ENCODE measurements around the gene TLR9.
"Not testable (repeated sequence)": the region's sequence is repeated elsewhere in the genome, so short reads cannot be mapped to it uniquely, and the experiment has no call there.

The TLR9 gene

DNA sequence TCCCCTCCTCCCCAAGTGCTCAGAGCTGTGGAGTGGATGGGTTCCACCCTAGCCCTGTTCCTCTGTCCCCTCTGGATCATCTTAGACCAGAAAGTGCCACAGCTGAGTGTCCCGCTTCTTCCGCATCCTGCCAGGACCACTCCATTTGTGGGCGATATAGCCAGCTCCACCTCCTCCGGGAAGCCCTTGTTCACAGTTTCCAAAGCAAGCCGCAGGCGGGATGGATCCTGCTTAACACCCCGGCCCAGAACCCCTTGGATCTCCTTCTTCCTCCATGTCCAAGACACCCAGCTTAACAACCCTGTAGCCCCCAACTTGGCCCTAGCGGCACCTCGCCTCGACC lies 28.0 kb downstream of the TLR9 start:
- no peak for DNase-seq (ENCODE audit: insufficient read length, low spot score)
- FAIRE-seq, result no peak

DNA sequence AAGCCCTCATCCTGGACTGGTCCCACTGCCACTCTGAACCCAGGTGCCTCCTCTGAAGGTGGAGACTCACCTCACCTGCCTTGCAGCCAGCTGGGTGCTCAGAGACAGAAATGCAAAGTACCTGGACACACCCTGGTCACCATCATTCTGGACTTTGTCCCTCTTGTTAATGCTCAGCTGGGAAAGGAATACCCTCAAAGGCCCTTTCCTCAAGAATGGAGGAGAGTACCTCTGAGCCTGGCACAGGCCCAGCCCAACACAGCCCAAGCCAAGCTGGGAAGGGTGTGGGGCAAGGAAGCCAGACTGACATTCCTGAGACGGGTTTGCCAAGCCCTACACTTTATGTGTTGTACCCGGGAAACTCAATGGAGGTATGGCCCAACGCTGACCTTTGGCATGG lies 28.5 kb downstream of the TLR9 start:
- no peak for FAIRE-seq
- no peak for DNase-seq (ENCODE audit: insufficient read length, low spot score)

DNA sequence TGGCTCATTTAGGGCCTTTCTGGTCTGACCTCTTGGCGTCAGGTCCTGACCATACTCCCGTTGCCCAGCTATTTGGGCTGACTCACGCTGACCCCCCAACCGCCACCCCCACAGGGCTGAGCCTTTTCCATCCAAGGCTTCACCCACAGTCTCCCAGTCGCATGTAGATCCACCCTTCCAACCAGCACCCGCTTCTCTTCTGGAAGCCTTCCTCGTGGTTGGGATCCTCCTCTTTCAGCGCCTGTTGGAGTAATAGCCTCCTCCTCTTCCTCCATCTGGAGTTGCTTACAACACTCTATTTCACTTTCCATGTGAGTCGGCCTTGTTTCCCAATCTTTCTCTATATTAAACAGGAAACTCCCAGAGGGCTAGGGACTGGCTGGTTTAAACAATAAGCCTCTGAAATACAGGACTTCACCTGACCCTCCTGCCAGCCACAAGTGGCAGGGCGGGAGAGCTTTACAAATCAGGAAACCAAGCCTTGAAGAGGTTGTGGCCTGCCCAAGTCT lies 29.6 kb downstream of the TLR9 start:
- DNase-seq (ENCODE audit: insufficient read length, low spot score) (no peak), FAIRE-seq (no peak)

DNA sequence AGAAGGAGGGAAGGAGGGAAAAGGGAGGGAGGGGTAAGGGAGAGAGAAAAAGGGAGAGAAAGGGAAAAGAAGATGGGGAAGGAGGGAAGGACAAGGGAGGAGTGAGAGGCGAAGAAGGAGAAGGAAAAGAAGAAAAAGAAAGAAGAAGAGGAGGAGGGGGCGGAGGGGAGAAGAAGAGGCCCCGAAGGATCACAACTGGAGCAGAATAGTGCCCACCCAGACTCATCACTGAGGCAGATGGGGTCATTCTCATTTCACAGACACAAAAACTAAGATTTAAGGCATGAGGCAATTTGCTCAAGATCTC lies 30.2 kb downstream of the TLR9 start:
- FAIRE-seq, result no peak

DNA sequence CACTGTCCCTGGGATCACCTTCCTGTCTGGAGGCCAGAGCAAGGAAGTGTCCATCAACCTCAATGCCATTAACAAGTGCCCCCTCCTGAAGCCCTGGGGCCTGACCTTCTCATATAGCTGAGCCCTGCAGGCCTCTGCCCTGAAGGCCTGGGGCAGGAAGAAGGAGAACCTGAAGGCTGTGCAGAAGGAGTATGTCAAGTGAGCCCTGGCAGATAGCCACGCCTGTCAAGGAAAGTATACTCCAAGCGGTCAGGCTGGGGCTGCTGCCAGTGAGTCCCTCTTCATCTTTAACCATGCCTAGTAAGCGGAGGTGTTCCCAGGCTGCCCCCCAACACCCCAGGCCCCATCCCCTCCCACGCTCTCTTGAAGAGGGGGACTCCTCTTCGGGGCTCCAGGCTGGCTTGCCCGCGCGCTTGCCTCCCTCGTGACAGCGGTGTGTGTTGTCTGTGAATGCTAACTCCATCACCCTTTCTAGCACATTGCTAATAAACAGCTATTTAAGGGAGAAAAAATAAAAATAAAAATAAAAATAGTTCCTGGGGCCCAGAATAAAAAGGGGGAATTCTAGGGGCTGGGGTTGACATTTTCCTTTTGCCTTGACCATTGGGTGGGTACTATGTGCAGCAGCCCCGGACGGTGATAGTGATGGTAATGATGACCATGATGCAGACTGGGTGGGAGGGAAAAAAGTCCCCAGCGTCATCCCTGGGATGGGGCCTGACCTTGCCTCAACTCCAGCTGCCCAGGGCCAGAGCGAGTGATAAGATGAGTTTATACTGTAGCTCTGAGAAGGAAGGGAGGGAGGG lies 30.8 kb downstream of the TLR9 start:
- FAIRE-seq (no peak), DNase-seq (ENCODE audit: insufficient read length, low spot score) (no peak)

More for the DNA sequence above, 30.2 kb downstream of the TLR9 start:
- DNase-seq (ENCODE audit: insufficient read length, low spot score), result no peak

DNA sequence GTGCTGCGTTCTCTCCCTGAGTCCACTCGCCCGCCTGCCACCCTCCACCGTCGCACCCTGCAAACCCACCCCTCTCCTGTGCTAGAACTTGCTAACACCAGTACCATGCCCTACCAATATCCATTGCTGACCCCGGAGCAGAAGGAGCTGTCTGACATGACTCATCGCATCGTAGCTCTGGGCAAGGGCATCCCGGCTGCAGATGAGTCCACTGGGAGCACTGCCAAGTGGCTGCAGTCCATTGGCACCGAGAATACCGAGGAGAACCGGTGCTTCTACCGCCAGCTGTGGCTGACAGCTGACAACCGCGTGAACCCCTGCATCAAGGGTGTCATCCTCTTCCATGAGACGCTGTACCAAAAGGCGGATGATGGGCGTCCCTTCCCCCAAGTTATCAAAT lies 32.4 kb downstream of the TLR9 start:
- DNase-seq (ENCODE audit: insufficient read length, low spot score), result no peak
- no peak for FAIRE-seq

DNA sequence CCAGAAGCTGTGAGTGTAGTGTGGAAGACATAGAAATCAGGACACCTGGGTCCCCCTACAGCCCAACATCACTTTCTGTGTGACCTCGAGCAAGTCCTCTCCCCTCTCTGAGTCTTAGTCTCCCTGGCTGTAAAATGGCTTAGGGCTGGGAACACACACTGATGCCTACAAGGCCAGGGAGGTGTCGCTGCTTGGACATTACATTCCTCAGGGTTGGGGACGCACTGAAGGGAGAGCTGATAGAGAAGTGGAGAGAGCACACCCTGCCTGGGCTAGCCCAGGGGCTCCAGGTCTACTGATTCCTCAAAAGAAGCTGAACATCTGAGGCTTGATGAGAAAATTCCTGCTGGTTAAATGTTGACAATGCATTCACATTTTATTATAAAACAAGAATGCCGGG lies 33.8 kb downstream of the TLR9 start:
- no peak for DNase-seq (ENCODE audit: insufficient read length, low spot score)
- no peak for FAIRE-seq

DNA sequence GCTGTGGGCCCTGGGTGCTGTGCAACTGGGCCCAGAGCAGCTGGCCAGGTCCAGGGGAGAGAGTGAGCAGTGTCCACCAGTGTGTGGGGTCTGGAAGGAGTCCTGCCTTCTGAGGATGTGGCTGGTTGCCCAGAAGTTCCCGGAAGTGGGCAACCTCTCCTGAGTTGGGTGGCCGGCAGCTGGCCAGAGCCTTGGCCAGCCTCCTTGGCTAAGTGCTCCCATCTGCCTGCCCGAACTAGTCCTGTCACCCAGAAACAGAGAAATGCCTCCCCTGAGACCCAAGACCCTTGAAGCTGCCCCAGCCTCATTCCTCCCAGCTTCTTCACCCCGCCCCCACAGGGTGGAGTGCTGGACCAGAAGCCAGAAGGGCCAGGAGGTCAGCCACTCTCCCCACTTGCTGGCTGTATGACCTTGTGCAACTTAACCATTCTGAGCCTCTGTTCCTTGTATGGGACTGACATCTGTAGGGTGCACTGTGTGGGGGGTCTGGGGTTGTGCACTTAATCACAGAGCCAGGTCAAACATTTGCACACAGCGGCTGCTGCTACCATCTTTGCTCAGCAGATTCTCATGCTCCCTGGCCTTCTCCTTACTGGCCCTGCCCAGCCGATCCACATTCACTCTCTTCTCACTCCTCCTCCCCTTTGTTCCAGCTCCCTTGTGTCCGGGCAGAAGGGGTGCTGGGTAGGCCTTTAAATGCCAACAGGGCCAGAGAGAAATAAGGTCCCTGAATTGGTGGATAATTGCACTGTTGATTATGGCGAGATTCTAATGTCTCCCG lies 35.0 kb downstream of the TLR9 start:
- FAIRE-seq (no peak), DNase-seq (ENCODE audit: insufficient read length, low spot score) (no peak)

DNA sequence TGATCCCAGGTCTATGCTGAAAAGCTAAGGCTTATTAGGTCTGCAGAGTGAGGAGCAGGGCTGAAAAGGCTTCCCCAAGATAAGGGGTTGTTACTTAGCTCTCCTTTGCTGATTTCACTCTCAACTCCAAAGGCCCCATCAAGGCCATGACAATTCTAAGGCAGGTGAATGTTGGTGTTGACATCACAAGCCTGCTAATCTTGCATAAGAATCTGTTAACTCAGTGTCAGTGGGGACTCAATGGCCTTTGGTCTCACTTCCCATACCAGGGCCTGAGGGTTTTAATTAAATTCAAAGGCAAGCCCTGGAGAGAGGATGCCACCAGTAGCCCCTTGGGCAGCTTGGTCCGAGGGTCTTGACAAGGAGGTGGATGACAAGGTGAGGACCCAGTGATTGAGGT lies 36.9 kb downstream of the TLR9 start:
- no peak for FAIRE-seq
- DNase-seq (ENCODE audit: insufficient read length, low spot score), result no peak

DNA sequence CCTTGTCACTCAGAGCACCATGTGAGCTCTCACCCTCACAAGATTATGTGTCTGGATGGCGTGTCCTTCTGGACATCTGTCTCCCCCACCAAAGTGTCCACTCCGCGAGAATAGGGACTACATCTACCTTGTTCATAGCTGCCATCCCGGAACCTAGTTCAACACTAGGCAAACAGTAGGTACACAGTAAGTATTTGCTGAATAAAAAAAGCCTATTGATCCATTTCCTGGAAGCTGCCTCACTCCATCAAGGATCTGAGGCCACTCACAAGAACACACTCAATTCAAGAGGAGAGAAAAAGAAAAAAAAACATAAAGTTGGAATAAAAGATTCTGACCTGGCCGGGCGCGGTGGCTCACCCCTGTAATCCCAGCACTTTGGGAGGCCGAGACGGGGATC lies 38.7 kb downstream of the TLR9 start:
- DNase-seq (ENCODE audit: insufficient read length, low spot score), result no peak
- FAIRE-seq, result no peak

DNA sequence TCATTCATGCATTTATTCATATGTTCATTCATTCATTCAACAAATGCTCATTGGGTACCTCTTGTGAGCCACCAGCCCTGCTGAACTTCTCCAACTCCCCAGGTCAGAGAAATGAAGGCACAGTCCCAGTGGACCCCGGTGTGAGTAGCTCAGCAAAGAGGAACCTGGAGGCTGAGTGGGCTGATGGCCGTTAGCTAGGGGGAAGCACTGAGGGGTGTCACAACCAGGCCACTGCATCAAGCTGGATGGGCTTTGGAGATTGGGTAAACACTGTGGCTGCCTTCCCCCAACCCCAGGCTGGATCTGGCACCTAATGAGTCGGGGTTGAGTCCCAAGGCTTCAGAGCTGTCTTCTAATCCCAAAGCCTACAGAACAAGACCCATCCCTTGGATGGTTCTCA lies 39.6 kb downstream of the TLR9 start:
- FAIRE-seq, result no peak
- no peak for DNase-seq (ENCODE audit: insufficient read length, low spot score)

DNA sequence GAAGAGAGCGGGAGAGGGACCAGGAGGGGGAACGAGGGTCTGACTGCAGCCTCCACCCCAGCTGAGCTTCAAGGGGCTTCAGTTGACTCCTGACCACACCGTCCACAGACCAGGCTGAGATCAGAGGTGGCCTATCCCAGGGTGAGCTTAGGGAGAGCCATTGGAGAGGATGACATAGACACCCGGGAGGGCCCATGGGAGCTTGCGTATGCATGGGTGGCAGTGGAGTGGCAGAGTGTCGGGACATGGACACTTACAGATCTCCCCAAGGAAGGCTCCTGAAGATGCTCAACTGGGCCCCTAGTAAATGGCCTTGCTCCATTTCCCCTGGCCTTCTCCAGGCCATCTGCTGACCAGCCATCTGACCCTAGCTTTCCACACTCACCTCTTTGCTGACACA lies 40.1 kb downstream of the TLR9 start:
- DNase-seq (ENCODE audit: insufficient read length, low spot score) (no peak), FAIRE-seq (no peak)

DNA sequence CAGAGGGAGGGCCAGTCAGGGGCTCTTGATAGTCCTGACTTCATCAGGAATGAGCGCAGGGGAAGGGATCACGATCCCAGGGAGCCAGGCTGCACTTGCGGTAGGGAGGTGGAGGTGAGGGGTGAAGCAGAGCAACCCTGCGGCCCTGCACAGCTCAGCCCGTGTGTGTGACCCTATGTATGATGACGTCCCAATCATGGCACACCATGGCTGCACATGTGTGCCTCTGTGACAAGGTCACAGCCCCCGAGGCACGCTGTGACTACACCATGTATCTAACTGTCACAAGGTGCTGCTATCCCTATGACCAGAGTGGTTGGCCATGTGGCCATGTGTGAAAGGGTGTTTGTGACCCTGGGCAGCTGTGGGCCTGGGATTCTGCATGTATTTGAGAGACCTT lies 40.8 kb downstream of the TLR9 start:
- FAIRE-seq, result no peak

DNA sequence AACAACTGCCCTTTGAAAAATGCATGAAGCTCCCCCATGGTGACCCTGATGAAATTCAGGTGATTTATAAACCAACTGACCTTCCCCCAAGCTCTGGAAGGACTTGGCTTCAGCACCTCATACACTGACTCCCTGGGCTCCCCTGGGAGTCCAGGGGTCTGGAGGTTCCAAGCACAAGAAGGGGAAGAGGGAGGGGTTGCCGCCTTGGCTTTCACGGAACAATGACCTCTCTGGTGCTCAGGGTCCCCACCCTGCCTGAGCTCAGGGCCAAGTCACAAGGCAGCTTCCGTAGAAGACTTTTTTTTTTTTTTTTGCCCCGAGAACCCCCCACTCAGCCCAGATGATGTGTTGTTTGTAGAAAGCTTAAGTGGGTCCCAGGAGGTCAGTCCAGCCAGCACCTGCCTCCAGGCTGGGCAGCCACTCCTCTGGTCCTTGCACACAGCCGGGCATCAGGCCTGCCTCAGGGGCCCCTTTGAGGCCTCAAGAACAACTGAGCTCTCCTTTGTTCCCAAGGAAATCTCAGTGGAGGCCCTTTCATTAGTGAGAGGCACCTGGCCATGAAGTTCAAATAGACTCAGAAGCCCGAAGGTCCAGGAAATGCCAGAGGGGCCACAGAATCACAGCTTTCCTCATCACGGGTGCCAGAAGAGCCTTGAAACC lies 41.5 kb downstream of the TLR9 start:
- FAIRE-seq (no peak), DNase-seq (ENCODE audit: insufficient read length, low spot score) (no peak)

More for the DNA sequence above, 40.8 kb downstream of the TLR9 start:
- DNase-seq (ENCODE audit: insufficient read length, low spot score), result no peak

DNA sequence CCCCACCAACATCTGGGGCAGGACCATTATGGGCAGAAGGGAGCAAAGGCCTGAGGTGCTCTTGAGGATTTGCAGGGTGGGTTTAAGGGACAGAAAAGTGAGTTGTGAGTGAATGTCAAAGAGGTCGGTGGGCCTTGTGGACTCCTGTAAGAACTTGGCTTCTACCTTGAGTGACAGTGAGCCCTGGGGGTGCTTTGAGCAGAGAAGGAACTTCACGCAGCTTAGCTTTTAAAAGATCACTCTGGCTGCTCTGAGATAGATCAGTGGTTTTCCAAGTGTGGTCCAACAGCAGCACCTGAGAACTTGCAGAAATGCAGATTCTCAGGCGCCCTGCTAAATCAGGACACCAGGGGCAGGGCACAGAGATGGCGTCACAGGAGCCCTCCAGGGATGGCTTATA lies 42.8 kb downstream of the TLR9 start:
- no peak for DNase-seq (ENCODE audit: insufficient read length, low spot score)
- FAIRE-seq, result no peak

DNA sequence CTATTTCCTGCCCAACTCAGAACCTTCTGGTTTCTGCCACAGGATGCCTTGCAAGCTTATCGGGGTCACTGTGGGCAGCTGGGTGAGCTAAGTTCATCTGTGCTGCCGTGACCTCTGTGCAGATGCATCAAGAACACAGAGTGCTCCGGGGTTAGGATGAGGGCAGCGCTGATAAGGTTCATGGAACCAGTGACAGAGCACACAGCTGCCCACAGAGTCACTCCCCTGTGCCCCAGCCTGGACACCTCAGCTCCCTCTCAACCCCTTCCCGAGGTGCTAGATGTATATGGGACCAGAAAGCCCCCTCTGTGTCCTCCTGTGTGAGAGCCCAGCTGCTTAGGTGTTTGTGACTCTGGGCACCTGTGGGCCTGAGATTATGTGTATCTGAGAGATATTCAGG lies 43.2 kb downstream of the TLR9 start:
- FAIRE-seq (no peak), DNase-seq (ENCODE audit: insufficient read length, low spot score) (no peak)

DNA sequence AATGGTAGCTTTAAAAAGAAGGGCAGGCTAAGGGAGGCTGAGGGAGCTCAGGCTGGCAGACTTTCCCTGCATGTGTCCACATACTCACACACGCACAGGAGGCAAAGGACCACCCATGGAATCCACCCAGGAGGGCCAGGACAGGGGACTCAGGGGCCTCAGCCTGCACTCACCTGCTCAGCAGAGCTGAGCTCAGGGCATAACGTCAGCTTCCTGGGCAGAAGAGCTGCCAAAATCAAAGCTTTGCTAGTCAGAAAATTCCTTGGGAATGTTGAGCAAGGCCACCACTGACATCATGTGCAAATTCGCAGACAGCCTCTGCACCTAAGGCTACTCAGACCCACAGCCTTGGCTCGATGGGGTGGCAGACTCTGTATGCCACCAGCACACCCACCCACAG lies 43.9 kb downstream of the TLR9 start:
- no peak for FAIRE-seq

DNA sequence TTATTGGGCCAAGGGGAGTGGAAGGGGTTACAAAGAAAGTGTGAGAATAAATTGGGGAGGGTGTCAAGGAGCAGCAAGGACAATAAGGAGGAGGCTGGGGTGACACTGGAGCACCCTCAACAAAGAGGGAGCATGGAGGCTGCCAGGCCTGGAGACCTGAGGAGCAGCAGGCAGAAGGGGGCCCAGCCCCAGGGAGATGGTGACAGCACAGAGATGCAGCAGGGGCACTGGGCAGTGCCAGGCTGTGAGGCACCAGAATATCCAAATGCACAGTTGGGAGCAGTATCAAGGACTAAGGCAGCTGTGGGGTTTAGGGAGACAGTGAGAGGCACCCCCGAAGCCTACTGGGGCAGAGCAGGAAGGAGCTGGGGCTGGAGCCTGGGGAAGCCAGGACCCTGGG lies 46.9 kb downstream of the TLR9 start:
- DNase-seq (ENCODE audit: insufficient read length, low spot score), result no peak
- FAIRE-seq, result no peak

More for the DNA sequence above, 43.9 kb downstream of the TLR9 start:
- DNase-seq (ENCODE audit: insufficient read length, low spot score), result no peak

DNA sequence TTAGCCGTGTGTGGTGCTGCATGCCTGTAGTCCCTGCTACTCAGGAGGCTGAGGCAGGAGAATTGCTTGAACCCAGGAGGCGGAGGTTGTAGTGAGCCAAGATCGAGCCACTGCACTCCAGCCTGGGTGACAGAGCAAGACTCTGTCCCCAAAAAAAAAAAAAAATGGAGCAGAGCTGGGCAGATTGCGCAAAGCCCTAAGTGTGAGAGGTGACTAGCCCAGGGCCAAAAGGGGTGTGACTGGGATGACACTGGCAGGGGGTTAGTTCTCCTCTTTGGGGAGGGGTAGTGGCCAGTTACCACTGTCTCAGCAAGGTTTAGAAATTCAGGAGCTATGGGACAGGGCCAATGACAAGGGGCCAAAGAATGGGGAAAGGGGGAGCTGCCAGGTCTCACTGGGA lies 47.3 kb downstream of the TLR9 start:
- FAIRE-seq; DNase-seq (ENCODE audit: insufficient read length, low spot score): not testable (repeated sequence)

DNA sequence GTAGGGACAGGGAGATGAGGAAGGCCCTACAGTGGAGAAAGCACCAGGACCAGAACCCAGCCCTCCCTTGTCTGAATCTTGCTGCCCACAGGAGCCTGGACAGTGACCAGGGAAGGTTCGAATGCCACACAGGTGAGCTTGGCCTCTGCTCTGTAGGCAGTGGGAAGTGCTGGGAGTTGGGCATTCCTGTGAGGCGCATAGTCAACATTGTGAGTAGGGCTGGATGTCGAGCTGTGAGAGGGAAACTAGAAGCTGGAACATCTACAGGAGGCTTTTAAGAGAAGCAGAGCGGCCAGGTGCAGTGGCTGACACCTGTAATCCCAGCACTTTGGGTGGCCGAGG lies 47.8 kb downstream of the TLR9 start:
- no peak for DNase-seq (ENCODE audit: insufficient read length, low spot score)
- FAIRE-seq, result no peak

DNA sequence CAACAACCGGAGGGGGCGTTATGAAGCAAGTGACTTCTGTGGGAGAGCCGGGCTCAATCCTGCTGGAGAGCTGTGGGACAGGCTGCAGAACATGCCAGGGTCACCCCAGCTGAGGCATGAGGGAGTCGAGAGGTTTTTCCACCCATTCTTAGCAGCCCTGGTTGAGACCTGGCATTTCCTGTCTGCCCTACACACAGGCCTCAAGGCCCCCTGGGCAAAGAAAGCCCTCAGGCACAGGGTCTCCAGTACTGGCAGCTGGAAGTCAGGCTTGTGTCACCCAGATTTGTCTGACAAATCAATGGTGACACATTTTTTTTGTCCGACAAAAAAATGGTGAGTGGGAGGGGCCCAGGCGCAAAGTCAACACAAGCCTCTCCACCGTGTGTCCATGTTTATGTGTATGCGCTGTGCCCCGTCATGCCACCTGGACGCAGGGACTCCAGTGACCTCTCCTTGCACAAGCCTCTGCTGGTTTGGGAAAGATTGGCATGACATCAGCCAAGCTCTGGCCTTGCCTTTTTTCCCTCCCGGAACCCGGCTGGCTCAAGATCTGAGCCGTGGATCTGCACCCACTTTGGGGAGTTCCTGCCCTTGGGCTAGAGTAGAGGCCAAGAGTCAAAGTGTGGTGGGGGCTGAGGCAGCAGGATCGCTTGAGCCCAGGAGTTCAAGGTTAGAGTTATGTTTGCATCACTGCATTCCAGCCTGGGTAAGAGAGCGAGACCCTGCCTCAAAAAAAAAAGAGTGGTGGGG lies 48.3 kb downstream of the TLR9 start:
- DNase-seq (ENCODE audit: insufficient read length, low spot score), result no peak
- no peak for FAIRE-seq

All from GM19239 (cell line).